HG02981 (cell line): ENCODE results near the gene NINJ2.
A peak's percentile ranks its signal among the peaks of the same experiment; 100 is the strongest.
"Not testable (repeated sequence)": the region's sequence is repeated elsewhere in the genome, so short reads cannot be mapped to it uniquely, and the experiment has no call there.

Source experiments
- ATAC-seq: cut with Tn5 transposase; IDR thresholded peaks from one replicate; pipeline ENCODE4 v1.9.1; 2021; ENCODE audit warnings: mild to moderate bottlenecking, moderate library complexity; ENCODE audit not compliant: unreplicated experiment

NINJ2 gene

DNA sequence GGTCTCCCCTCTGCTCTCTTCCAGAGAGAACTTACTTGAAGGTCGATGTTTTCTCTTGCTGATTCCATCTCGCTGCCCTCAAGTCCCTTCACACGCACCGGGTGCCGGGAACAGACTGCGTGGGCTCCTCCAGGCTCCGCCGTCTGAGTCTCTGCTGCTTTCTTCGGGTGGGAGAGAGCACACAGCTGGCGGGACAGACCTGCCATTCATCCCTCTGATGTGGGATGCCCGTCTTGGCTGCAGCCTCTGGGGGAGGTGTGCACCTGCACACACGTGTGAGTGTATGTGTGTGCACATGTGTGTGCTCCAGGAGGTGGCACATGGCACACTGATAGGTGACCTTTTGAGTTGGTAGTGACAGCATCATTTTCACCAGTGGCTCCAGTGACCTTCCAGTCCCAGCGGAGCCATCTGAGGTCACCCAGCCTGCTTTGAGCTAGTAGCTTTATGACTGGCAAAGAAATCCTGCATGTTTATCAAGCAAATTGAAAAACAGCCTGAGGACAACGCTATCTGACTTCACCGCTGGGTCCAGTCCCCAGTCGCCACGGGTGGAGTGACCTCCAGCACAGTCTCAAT, at the start of gene NINJ2:
Gene NINJ2 (minus strand): TSS at position 153 of the 579 bp plus-strand sequence. CDS start 85 bp downstream, at position 68.
- no peak for ATAC-seq

DNA sequence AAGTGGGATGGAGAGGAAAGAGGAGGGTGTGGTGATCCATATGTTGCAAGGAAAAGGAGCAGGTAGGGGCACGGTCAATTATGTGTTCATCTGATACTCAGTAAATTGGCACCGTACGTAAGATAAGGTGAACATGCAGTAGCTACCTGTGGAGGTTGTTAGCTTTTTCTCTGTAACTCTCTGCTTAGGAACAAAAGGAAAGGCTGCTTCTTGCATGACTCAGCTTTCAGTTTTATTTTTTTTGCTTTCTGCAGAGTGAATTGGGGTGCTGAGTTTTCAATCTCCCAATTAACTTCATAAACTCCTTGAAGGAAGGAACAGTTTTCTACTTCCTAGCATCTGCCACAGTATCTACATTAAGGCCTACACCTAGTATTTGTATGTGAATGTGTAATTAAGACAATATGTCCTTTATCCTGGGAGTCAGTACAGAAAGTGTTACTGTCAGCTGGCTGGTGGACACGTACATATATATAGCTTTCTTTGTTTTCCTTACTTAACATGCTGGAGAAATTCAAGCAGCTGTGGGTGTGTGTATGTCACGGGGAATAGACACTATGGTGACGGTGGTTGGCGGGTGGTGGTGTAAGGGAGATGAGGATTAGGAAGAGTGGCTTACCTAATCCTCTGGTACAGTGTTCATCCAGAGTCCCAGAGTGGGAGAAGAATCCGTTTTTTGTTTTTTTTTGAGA, 49.1 kb upstream of the NINJ2 start:
- ATAC-seq: no peak

DNA sequence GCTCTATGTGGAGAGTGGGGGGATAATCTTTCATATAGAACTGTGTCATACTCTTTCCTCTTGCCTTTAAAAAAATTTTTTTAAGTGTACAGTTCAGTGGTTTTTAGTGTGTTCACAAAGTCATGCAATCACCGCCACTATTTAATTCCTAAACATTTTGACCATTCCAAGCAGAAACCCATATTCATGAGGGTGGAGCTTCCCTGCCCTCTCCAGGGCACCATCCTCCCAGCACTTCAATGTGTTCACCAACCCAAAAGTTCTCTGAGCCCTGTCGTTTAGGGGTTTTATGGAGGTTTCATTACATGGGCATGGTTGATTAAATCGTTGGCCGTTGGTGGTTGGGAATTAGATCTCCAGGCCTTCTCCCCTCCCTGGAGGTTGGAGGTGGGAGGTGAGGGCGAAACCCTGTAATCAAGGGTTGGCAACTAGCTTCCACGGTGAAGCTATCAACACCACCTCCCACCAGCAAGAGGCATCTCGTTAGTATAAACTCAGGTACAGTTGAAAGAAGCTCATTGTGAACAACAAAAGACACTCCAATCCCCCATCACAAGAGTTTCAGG, 46.3 kb upstream of the NINJ2 start:
- ATAC-seq: no peak

GRCh38 chr12:708084-708483, 44.8 kb upstream of the NINJ2 start:
- not testable (repeated sequence) for ATAC-seq

DNA sequence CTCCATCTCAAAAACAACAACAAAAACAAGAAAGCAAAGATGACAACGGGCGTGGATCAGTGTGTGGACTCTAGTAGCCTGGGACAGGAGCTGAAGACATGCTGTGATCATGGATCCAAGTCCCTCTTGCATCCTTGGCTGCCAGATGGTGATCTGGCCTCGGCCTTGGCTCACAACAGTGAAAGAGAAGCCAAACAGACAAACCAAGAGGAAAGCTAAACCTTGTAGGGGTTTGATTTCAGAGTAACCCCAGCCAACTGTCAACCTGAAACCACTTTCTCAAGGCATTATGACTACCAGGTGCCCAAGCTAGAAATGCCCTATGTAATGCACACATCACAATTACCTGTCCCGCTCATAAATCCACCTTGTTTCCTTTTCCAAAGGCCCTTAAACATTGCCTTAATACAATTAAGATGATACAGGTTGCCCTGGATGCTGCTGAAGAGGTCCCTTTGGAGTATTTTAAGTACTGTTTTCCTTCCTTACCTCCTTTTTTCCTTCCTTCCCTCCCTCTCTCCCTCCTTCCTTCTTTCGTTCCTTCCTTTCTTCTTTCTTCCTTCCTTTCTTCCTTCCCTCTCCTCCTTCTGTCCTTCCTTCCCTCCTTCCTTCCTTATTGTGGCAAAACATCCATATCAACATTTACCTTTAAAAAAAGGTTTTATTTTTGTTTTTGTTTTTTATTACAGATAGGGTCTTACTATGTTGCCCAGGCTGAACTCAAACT, 41.4 kb upstream of the NINJ2 start:
- ATAC-seq: no peak

DNA sequence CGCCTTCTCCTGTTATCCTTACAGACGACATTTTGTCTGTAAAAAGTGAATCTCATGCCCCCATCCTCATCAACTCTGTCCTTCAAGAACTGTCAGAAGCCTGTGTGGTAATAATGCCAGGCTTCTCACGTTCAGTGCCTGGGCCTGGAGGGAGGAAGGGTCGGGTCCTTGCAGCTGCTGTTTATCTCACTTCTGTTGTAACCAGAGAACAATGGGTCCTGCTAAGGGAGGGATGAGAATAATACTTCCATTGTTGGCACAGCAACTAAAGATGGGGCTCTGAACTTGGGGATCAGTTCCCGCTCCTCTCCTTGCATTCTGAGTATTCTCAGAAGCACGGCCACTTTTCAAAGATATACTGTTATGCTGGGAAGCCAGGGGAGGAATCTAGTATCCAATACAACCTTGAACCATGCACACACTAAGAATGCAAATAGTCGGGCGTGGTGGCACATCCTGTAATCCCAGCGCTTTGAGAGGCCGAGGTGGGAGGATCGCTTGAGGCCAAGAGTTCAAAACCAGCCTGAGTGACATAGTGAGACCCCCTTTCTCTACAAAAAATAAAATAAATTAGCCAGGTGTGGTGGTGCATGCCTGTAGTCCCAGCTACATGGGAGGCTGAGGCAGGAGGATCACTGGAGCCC, 38.8 kb upstream of the NINJ2 start:
- no peak for ATAC-seq

- ATAC-seq: no peak
Observed at GRCh38 chr12:700016-700415, 36.8 kb upstream of the NINJ2 start.

GRCh38 chr12:698222-698621, 35.0 kb upstream of the NINJ2 start:
- not testable (repeated sequence) for ATAC-seq

GRCh38 chr12:697481-697880, 34.2 kb upstream of the NINJ2 start:
- no peak for ATAC-seq

- no peak for ATAC-seq
Observed at GRCh38 chr12:694734-695503, 31.7 kb upstream of the NINJ2 start.

DNA sequence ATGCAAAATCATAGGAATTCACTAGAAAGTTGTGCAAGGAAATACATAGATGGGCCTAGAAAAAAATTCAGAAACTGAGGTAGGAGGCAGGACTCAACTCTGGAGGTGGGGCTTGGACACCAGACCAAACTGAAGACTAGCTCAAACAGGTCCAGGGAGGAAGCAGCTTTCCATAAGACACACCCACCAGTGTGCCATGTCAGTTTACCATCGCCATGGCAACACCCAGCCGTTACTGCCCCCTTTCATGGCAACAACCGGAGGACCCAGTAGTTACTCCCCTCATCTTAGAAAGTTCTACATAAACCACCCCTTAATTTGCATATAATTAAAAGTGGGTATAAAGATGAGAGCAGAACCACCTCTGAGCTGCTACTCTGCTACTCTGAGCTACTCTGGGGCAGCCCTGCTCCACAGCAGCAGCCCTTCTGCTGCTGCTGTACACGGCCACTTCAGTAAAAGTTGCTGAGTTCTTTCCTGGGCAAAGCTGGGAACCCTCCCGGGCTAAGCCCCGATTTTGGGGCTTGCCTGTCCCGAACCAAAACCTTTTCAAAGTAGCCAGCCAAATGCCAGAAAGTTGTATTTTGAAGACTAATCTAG, 30.8 kb upstream of the NINJ2 start:
- ATAC-seq: no peak

- no peak for ATAC-seq
Observed at GRCh38 chr12:692274-692673, 29.0 kb upstream of the NINJ2 start.

DNA sequence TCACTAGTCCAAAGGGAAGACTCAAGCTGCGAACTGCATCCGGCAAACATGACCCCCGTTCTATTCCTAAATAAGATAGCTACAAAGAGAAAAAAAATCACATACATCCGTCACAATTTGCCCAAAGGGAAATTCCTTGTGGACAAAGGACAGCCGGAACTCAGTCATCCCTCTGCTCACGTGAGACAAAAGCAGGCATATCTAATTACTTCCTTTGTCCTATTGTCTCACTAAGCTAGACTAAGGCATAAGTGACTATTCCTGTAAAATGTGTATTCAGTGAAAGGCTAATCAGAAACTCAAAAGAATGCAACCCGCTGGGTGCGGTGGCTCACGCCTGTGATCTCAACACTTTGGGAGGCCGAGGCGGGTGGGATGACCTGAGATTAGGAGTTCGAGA, 27.2 kb upstream of the NINJ2 start:
- ATAC-seq: no peak

DNA sequence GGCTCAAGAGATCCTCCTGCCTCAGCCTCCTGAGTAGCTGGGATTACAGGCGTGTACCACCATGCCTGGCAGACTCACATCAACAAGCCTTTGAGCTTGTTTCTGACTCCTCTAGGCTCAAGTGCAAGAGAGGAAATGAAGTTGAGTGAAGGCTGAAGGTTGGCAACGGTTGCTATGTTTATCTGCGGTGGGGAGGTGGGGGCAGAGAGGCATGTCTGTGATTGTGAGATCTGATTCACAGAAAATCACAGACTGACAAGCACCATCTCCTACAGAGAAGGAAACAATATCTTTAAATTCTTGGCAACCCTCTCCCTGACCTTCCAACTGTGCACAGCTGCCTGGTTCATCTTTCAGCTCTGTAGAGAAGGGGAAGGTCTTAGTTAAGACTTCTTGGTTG, 22.1 kb upstream of the NINJ2 start:
- ATAC-seq: peak; percentile 91

DNA sequence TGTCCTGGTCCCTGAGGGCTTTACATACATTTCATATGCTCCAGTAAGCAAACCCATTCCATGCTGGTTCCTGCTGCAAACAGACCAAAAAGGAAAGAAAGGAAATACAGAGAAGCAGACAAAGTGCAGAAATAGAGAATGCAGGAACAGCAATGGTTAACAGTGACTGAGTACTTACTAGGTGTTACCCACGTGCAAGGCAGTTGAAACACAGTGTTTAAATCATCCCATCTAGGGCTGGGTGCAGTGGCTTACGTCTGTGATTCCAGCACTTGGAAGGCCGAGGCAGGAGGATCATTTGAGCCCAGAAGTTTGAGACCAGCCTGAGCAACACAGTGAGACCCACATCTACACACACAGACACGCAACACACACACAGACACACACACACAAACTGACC, 21.2 kb upstream of the NINJ2 start:
- no peak for ATAC-seq

DNA sequence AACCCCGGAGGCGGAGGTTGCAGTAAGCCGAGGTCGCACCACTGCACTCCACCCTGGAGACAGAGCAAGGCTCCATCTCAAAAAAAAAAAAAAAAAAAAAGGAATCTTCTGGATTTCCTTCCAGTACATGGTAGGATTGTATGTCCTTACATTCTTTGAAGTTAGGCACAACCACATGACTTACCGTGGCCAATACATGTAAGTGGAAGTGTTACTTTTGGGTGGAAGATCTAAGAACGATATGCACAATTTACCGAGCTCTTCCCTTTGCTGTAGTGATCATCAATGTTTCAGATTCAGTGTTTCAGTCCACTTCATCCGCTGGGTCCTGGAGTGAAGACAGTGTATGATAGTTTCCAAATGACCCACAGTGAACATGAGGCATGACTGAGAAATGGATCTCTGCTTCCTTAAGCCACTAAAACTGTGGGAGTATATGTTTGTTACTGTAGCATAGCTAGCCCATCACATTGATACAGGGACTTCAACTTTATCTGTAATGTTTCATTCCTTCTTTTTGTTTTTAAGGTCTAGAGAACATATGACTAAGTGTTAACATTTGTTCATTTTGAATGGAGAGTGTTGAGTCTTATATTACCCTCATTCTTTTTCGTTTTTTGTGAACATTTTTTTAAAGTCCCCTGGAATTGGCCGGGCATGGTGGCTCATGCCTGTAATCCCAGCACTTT, 18.5 kb upstream of the NINJ2 start:
- no peak for ATAC-seq

- ATAC-seq: no peak
Observed at GRCh38 chr12:678747-679712, 15.8 kb upstream of the NINJ2 start.

GRCh38 chr12:675562-675961, 12.3 kb upstream of the NINJ2 start:
- ATAC-seq: no peak
